GM12878 (cell line): ENCODE data around the gene PPDPF. TPM values are rescaled to one million over a fixed set of nuclear protein-coding genes. Genes with fewer than 3 reads are reported as not detected.
A peak's percentile ranks its signal among the peaks of the same experiment; 100 is the strongest.

Source experiments
- ATAC-seq: fragments of 200-7000 bp; cut with Tn5 transposase; 3 replicates; pipeline ENCODE4 v1.9.1; 2020; ENCODE audit warnings: mild to moderate bottlenecking, moderate library complexity
- BruUV-seq: library from RNA; stranded (reverse); fragments of 400-500 nt; replicated peaks from 2 replicates; lab custom pipeline; 2021; lab: Mats Ljungman, UMichigan
- CTCF ChIA-PET: fragments of 300-600 bp; sonication (Branson Sonifier 250); formaldehyde crosslinking; extraction: SDS; loops from one replicate; lab custom pipeline; 2021; ENCODE audit warnings: inconsistent platforms; lab: Yijun Ruan, JAX
- POLR2A ChIA-PET: fragments of 350-600 bp; formaldehyde crosslinking; extraction: SDS; loops from one replicate; lab custom pipeline; 2021; ENCODE audit warnings: inconsistent platforms; lab: Charles Lee
- RAD21 ChIA-PET: fragments of 300-600 bp; sonication (Branson Sonifier 250); formaldehyde crosslinking; loops from one replicate; lab custom pipeline; 2023; ENCODE audit warnings: antibody characterized with exemption; ENCODE audit not compliant: unreplicated experiment; lab: Charles Lee
- SMC1A ChIA-PET: fragments of 300-600 bp; sonication (Branson Sonifier 250); formaldehyde crosslinking; loops from one replicate; lab custom pipeline; 2023; ENCODE audit not compliant: unreplicated experiment, uncharacterized antibody; lab: Charles Lee
- DNase-seq: peaks from one replicate; pipeline ENCODE4 v3.0.0-alpha.2; 2011; ENCODE audit warnings: low read depth, low spot score
- FAIRE-seq: peaks from 3 replicates; lab custom pipeline; 2011; peaks lifted over from hg19 to GRCh38; lab: Jason Lieb, UNC
- H2AFZ ChIP-seq: 2 replicates; pipeline ENCODE4 v1.6.0; 2011; ENCODE audit warnings: low read depth, low read length, control low read depth; ENCODE audit not compliant: control insufficient read depth
- H3K27ac ChIP-seq: 2 replicates; pipeline ENCODE4 v1.5.1; 2011; ENCODE audit warnings: control low read depth; ENCODE audit not compliant: control insufficient read depth, insufficient read depth
- H3K27me3 ChIP-seq, 2 experiments: replicated peaks in 1 of 2; 2 replicates each; pipeline versions ENCODE4 v1.6.0 to v1.6.1; 2011; ENCODE audit warnings: low read length in 1 of 2; ENCODE audit not compliant: control insufficient read depth in 2 of 2, insufficient read depth in 2 of 2
- H3K36me3 ChIP-seq, 2 experiments: 2 replicates each; pipeline ENCODE4 v1.5.1; 2011; ENCODE audit warnings: low read length in 1 of 2; ENCODE audit not compliant: control insufficient read depth in 2 of 2, insufficient read depth in 2 of 2
- H3K4me1 ChIP-seq: 2 replicates; pipeline ENCODE4 v1.6.1; 2011; ENCODE audit warnings: mild to moderate bottlenecking, low read length, moderate library complexity, mixed read lengths; ENCODE audit not compliant: control insufficient read depth, insufficient read depth
- H3K4me2 ChIP-seq: 2 replicates; pipeline ENCODE4 v1.6.0; 2011; ENCODE audit warnings: control low read depth; ENCODE audit not compliant: control insufficient read depth, insufficient read depth
- H3K4me3 ChIP-seq: fragments of 200-600 bp; sonication (generic); 2 replicates; pipeline ENCODE4 v1.5.1; 2016
- H3K79me2 ChIP-seq: 2 replicates; pipeline ENCODE4 v1.6.0; 2011; ENCODE audit warnings: low read length; ENCODE audit not compliant: control insufficient read depth, insufficient read depth
- H3K9ac ChIP-seq: 2 replicates; pipeline ENCODE4 v1.8.0; 2011; ENCODE audit warnings: low read length, control low read depth, mixed read lengths; ENCODE audit not compliant: control insufficient read depth, insufficient read depth
- H3K9me3 ChIP-seq: replicated peaks from 3 replicates; pipeline ENCODE4 v1.5.1; 2011; ENCODE audit warnings: mild to moderate bottlenecking, low read length; ENCODE audit not compliant: control insufficient read depth, insufficient read depth
- H4K20me1 ChIP-seq: 2 replicates; pipeline ENCODE4 v1.6.0; 2011; ENCODE audit not compliant: control insufficient read depth, insufficient read depth
- CEBPZ ChIP-seq: fragments of 150-350 bp; IDR thresholded peaks from 2 replicates; pipeline ENCODE4 v1.6.1; 2016; ENCODE audit warnings: low read depth, low read length
- CREB1 ChIP-seq: IDR thresholded peaks from 2 replicates; pipeline ENCODE4 v1.6.1; 2012; ENCODE audit warnings: low read depth, mild to moderate bottlenecking, inconsistent platforms
- E2F8 ChIP-seq: fragments of 450-650 bp; IDR thresholded peaks from 2 replicates; pipeline ENCODE4 v1.6.1; 2018; ENCODE audit warnings: mild to moderate bottlenecking, low read depth, moderate library complexity; ENCODE audit not compliant: partially characterized antibody
- EGR1 ChIP-seq, 2 experiments: IDR thresholded peaks; 1 replicate in 1 of 2; 2 replicates in 1 of 2; pipeline ENCODE4 v1.6.1; 2011 to 2012; ENCODE audit warnings: low read depth in 2 of 2, low read length in 2 of 2, borderline replicate concordance in 1 of 2, mild to moderate bottlenecking in 1 of 2, moderate library complexity in 1 of 2
- HCFC1 ChIP-seq: fragments of 150-350 bp; IDR thresholded peaks from 2 replicates; pipeline ENCODE4 v1.6.1; 2014; ENCODE audit warnings: low read length
- MEF2B ChIP-seq: fragments of 450-650 bp; IDR thresholded peaks from 2 replicates; pipeline ENCODE4 v1.6.1; 2018; ENCODE audit warnings: mild to moderate bottlenecking, moderate library complexity; ENCODE audit not compliant: partially characterized antibody, poor library complexity, severe bottlenecking
- NR2F1 ChIP-seq: fragments of 450-650 bp; conservative IDR thresholded peaks from 2 replicates; pipeline ENCODE4 v1.6.1; 2017; ENCODE audit warnings: mild to moderate bottlenecking
- PML ChIP-seq: IDR thresholded peaks from 2 replicates; pipeline ENCODE4 v1.6.1; 2012; ENCODE audit warnings: low read length, inconsistent platforms
- POU2F2 ChIP-seq: IDR thresholded peaks from 3 replicates; pipeline ENCODE4 v1.6.1; 2011; ENCODE audit warnings: low read depth, mild to moderate bottlenecking, low read length, borderline replicate concordance
- RBBP5 ChIP-seq: fragments of 200-600 bp; sonication (generic); conservative IDR thresholded peaks from 2 replicates; pipeline ENCODE4 v1.6.1; 2016
- SIN3A ChIP-seq: IDR thresholded peaks from 2 replicates; pipeline ENCODE4 v1.6.1; 2012; ENCODE audit warnings: low read depth, low read length, improper control_type of control experiment
- SMC3 ChIP-seq: IDR thresholded peaks from 2 replicates; pipeline ENCODE4 v1.6.1; 2011; ENCODE audit warnings: low read length, improper control_type of control experiment, borderline replicate concordance
- TCF12 ChIP-seq: IDR thresholded peaks from 2 replicates; pipeline ENCODE4 v1.6.1; 2011; ENCODE audit warnings: low read depth, mild to moderate bottlenecking, low read length
- TCF3 ChIP-seq: IDR thresholded peaks from 2 replicates; pipeline ENCODE4 v1.6.1; 2012; ENCODE audit warnings: low read depth, mild to moderate bottlenecking, low read length, borderline replicate concordance; ENCODE audit not compliant: insufficient read depth
- USF2 ChIP-seq: IDR thresholded peaks from 2 replicates; pipeline ENCODE4 v1.6.1; 2011; ENCODE audit warnings: low read depth, low read length, improper control_type of control experiment, borderline replicate concordance
- WGBS: methylation state at CpG from one replicate; pipeline ENCODE4 v1.1.6; 2016; ENCODE audit warnings: low lambda C conversion rate; ENCODE audit not compliant: insufficient replicate concordance, insufficient coverage; ENCODE audit errors: missing lambda C conversion rate; 5-methylcytosine and 5-hydroxymethylcytosine counted together
- in situ Hi-C: fragments of 300-500 bp; cut with MboI; formaldehyde crosslinking; loops from 9 replicates; pipeline ENCODE4 v1.14.3; 2018; ENCODE audit warnings: mixed read lengths
- intact Hi-C: fragments of 100-400 bp; cut with micrococcal nuclease; formaldehyde crosslinking; loops from one replicate; pipeline ENCODE4 v1.14.2; 2022; ENCODE audit not compliant: unreplicated experiment
- polyA plus RNA-seq, 11 experiments: library from polyadenylated mRNA; depleted of rRNA in 4 of 11; unstranded in 6 of 11; stranded (reverse) in 5 of 11; fragments of >200 nt; fragmentation: Nextera tagmentation in 4 of 11; fragmentation: Illumina TruSeq in 1 of 11; extraction: Ambion mirVana in 4 of 11; extraction: Trizol in 1 of 11; gene quantifications; 1 replicate in 1 of 11; 2 replicates in 10 of 11; pipeline versions ENCODE4 v1.2.1 to v1.2.3, GENCODE V29; 2011 to 2016; ENCODE audit warnings: inconsistent platforms in 2 of 11, missing spikeins in 2 of 11, low read depth in 1 of 11
- total RNA-seq, 4 experiments: library from RNA; depleted of rRNA in 3 of 4; stranded (reverse); fragments of >200 nt in 3 of 4; fragmentation: Illumina TruSeq in 1 of 4; extraction: Trizol in 1 of 4; gene quantifications; 2 replicates each; pipeline versions ENCODE4 v1.2.1 to v1.2.3, GENCODE V29; 2013 to 2021

Gene PPDPF
- total and polyA plus RNA-seq, 10 of the 15 experiments (the other 5 are each of a cell fraction or from before 2014, with no cell fraction given), result 0.32 to 154 (median 22.8) TPM

- no peak overlapping the region for H3K9ac ChIP-seq
- SMC1A ChIA-PET, result interaction anchor here (1.1 to 2.6 kb wide), 7 partner anchors 15 to 584 kb away, joined by 3 to 16 read pairs (median 8); partner anchors contain the start of gene ARFGAP1
- no TSS peak for BruUV-seq
- H3K79me2 ChIP-seq, result no peaks in the 10 kb centered on the region
- H3K36me3 ChIP-seq, result no peaks in the 10 kb centered on the region
- DNase-seq (no peak), ATAC-seq (no peak), FAIRE-seq (no peak)
- intact Hi-C loops, result loop anchor here (5.0 kb wide), 4 partner anchors 91 to 586 kb away; partner anchors contain the start of gene GMEB2
- TF ChIP-seq CEBPZ, result no peak
- peak; percentile 21 for TF ChIP-seq MEF2B
- TF ChIP-seq EGR1 (IDR thresholded peaks at IDR 0.05; ENCODE audit: borderline replicate concordance in 1 of 2, low read depth in 2 of 2, low read length in 2 of 2), result no peak
- TF ChIP-seq SIN3A, result no peak
- no peak for TF ChIP-seq SMC3
- no peak for TF ChIP-seq PML
- TF ChIP-seq E2F8, result no peak
- no peak for TF ChIP-seq HCFC1
- 0 out of 2 replicates have a peak, but pooled peaks have one; percentile 16 for TF ChIP-seq NR2F1
- TF ChIP-seq USF2, result no peak
- no peak for TF ChIP-seq POU2F2
- TF ChIP-seq CREB1, result no peak
- TF ChIP-seq TCF12, result no peak
- TF ChIP-seq RBBP5, result no peak
- no peak for TF ChIP-seq TCF3
- in situ Hi-C loops, result no loop called here
- H3K4me1 ChIP-seq, result peaks cover 14% of the 10 kb centered on the region
- CTCF ChIA-PET, result interaction anchor here (0.6 to 2.8 kb wide), 16 partner anchors 8 to 521 kb away, joined by 3 to 24 read pairs (median 5); partner anchors contain the start of gene PRPF6
- POLR2A ChIA-PET, result interaction anchor here (2.2 to 2.3 kb wide), 2 partner anchors 15 to 16 kb away, joined by 11 to 33 read pairs; partner anchors contain the start of gene PPDPF
- RAD21 ChIA-PET, result interaction anchor here (1.1 to 3.2 kb wide), 16 partner anchors 16 to 521 kb away, joined by 3 to 41 read pairs (median 9); partner anchors contain the start of genes ARFRP1, HELZ2, LIME1 and PPDPF
- no peaks in the 10 kb centered on the region for H3K9me3 ChIP-seq
- H3K27ac ChIP-seq, result no peak overlapping the region
- no peaks in the 10 kb centered on the region for H4K20me1 ChIP-seq
- 64% methylated on average over 33 of the region's 35 CpGs for WGBS
- no peaks in the 10 kb centered on the region for H3K27me3 ChIP-seq
- no peak overlapping the region for H2AFZ ChIP-seq
- H3K4me2 ChIP-seq, result peak overlapping the region; percentile 77
- no peak overlapping the region; the same call in 1 of the 2 replicates for H3K4me3 ChIP-seq
Observed at GRCh38 chr20:63536241-63536977, 15.8 kb downstream of the PPDPF start.
